Progenitor cell of endocrine pancreas (in vitro differentiated cells): ENCODE measurements around the gene PPM1H. TPM values are rescaled to one million over a fixed set of nuclear protein-coding genes. Genes with fewer than 3 reads are reported as not detected.

Experiments
- DNase-seq: peaks from one replicate; pipeline ENCODE4 v3.0.0; 2021; ENCODE audit warnings: low spot score; ENCODE audit not compliant: unreplicated experiment
- H3K27ac Mint-ChIP-seq: 2 replicates; pipeline ENCODE4 v1.8.0; 2021; ENCODE audit warnings: mild to moderate bottlenecking, moderate library complexity, mixed read lengths
- H3K27me3 Mint-ChIP-seq: 2 replicates; pipeline ENCODE4 v1.8.0; 2021; ENCODE audit warnings: mixed read lengths
- H3K36me3 Mint-ChIP-seq: 2 replicates; pipeline ENCODE4 v1.8.0; 2022; ENCODE audit warnings: mixed read lengths; ENCODE audit not compliant: insufficient read depth
- H3K4me1 Mint-ChIP-seq: 2 replicates; pipeline ENCODE4 v1.8.0; 2021; ENCODE audit warnings: low read depth, mixed read lengths
- H3K4me3 Mint-ChIP-seq: 2 replicates; pipeline ENCODE4 v1.8.0; 2021; ENCODE audit warnings: low read depth, mild to moderate bottlenecking, moderate library complexity, mixed read lengths
- H3K9me3 Mint-ChIP-seq: 2 replicates; pipeline ENCODE4 v1.8.0; 2021; ENCODE audit warnings: low read depth, mixed read lengths
- CTCF ChIP-seq: fragments of 200-600 bp; sonication (generic); IDR thresholded peaks from one replicate; pipeline ENCODE4 v1.5.0; 2021; ENCODE audit warnings: antibody characterized with exemption, mild to moderate bottlenecking; ENCODE audit not compliant: unreplicated experiment
- total RNA-seq: library from RNA; stranded (reverse); gene quantifications from 2 replicates; pipeline ENCODE4 v1.2.1, GENCODE V29; 2021

PPM1H gene
- total RNA-seq, 1 donor from 2014 or later = 25.4 TPM

- Mint-ChIP-seq H3K36me3 (no peaks in the 10 kb centered on the region), H3K27ac (peak overlapping the region; percentile 96), H3K27me3 (peaks cover 3% of the 10 kb centered on the region), H3K4me1 (peaks cover 24% of the 10 kb centered on the region), H3K9me3 (no peaks in the 10 kb centered on the region), H3K4me3 (peak overlapping the region; percentile 96)
- no peak for DNase-seq
- no peak for TF ChIP-seq CTCF
Measured at GRCh38 chr12:62933602-62934238, 1.2 kb downstream of the PPM1H start.

- H3K27ac Mint-ChIP-seq = no peak overlapping the region
- no peak for TF ChIP-seq CTCF
- peaks cover 24% of the 10 kb centered on the region for H3K4me1 Mint-ChIP-seq
Measured at GRCh38 chr12:62933220-62933601, 1.7 kb downstream of the PPM1H start.

GRCh38 chr12:62931477-62931876 lies 3.5 kb downstream of the PPM1H start:
- H3K27me3 Mint-ChIP-seq = peaks cover 3% of the 10 kb centered on the region
- no peaks in the 10 kb centered on the region for H3K9me3 Mint-ChIP-seq
- no peak overlapping the region for H3K27ac Mint-ChIP-seq
- H3K4me3 Mint-ChIP-seq = no peak overlapping the region
- no peaks in the 10 kb centered on the region for H3K36me3 Mint-ChIP-seq
- H3K4me1 Mint-ChIP-seq = peaks cover 23% of the 10 kb centered on the region
- DNase-seq = no peak
- TF ChIP-seq CTCF = no peak

More at GRCh38 chr12:62933220-62933601, 1.7 kb downstream of the PPM1H start:
- peak; percentile 14 for DNase-seq
- Mint-ChIP-seq H3K36me3 (no peaks in the 10 kb centered on the region), H3K27me3 (peaks cover 3% of the 10 kb centered on the region), H3K4me3 (peak overlapping the region; percentile 96), H3K9me3 (no peaks in the 10 kb centered on the region)

GRCh38 chr12:62930546-62931425 lies 4.2 kb downstream of the PPM1H start:
- H3K4me3 Mint-ChIP-seq = no peak overlapping the region
- peaks cover 3% of the 10 kb centered on the region for H3K27me3 Mint-ChIP-seq
- no peak for DNase-seq
- no peak for TF ChIP-seq CTCF
- no peaks in the 10 kb centered on the region for H3K36me3 Mint-ChIP-seq
- no peak overlapping the region for H3K27ac Mint-ChIP-seq
- H3K9me3 Mint-ChIP-seq = no peaks in the 10 kb centered on the region
- peaks cover 20% of the 10 kb centered on the region for H3K4me1 Mint-ChIP-seq

- H3K4me1 Mint-ChIP-seq = peaks cover 15% of the 10 kb centered on the region
- H3K9me3 Mint-ChIP-seq = no peaks in the 10 kb centered on the region
- TF ChIP-seq CTCF = no peak
- no peak overlapping the region for H3K4me3 Mint-ChIP-seq
- no peaks in the 10 kb centered on the region for H3K36me3 Mint-ChIP-seq
- peaks cover 3% of the 10 kb centered on the region for H3K27me3 Mint-ChIP-seq
- H3K27ac Mint-ChIP-seq = no peak overlapping the region
- DNase-seq = no peak
Measured at GRCh38 chr12:62928632-62929031, 6.3 kb downstream of the PPM1H start.
